Stimulated activated CD4-positive, alpha-beta T cell treated with anti-CD3 and anti-CD28 coated beads, TNF-alpha, amount 100 ng/mL, for 48 hours (primary cell): ENCODE results near the gene RPS19BP1.

ENCODE experiments used
- DNase-seq, 3 donors: peaks; one replicate each; pipeline ENCODE4 v3.0.0-alpha.2; 2020; ENCODE audit warnings: low read depth in 3 of 3

Gene RPS19BP1

DNA sequence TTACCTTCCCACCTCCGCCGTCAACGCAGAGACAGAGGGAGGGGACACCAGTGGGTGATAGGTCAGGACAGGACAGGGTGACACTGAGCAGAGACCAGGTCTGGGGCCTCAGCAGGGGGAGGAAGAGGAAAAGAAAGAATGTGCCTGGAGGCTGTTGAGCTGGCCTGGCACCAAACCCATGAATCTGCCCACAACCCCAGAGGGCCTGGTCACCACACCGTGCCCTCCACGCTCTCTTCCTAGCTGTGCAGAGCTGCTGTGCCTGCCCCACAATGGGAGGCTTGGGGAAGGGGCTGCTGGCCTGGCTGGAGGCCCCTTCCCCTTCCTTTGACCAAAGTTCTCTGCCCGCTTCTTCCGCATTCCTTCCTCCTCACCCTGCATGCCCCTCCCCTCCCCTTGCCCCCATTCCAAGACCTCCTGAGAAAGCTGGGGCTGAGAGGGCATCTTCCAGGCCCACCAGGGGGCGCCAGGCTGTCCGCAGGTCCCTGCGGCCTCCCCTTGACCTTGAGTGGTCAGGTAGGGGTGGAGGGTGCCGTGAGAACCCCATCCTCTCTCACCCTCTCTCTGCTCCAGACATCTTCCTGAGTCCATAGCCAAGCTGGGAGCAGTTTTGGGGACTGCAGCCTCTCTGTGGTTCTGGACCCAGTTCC is 27.0 kb upstream of the RPS19BP1 start:
- DNase-seq, result no peak

GRCh38 chr22:39558950-39559349 is 26.4 kb upstream of the RPS19BP1 start:
- DNase-seq, result no peak

DNA sequence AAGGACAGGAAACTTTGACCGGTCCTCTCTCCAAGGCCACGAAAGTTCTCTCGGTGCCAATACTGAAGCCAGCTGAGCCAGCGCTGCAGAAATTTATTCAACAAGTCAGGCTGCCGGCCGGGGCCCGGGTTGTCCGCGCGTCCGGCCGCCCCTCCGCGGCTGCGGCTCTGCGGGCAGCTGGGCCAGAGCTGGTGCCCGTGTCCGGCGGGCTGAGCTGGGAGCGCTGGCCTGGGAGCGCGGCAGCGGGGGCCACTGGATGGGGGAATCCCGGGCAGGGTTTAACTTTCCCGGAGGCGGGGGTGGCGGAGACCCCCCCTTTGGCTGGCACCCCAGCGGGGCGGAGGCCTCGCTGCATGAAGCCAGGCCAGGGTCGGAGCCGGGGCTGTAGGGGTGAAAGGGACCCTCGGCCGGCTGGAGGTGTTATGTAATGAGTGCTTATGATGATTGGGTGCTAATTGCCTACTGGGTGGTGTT is 25.7 kb upstream of the RPS19BP1 start:
- no peak for DNase-seq

- no peak for DNase-seq
These were observed 24.7 kb upstream of the RPS19BP1 start for GRCh38 chr22:39556970-39557841.

GRCh38 chr22:39554151-39554550 is 21.6 kb upstream of the RPS19BP1 start:
- DNase-seq, result no peak

- no peak for DNase-seq
These were observed 20.9 kb upstream of the RPS19BP1 start for GRCh38 chr22:39553429-39553828.

- no peak for DNase-seq
These were observed 15.0 kb upstream of the RPS19BP1 start for GRCh38 chr22:39547587-39547947.

DNA sequence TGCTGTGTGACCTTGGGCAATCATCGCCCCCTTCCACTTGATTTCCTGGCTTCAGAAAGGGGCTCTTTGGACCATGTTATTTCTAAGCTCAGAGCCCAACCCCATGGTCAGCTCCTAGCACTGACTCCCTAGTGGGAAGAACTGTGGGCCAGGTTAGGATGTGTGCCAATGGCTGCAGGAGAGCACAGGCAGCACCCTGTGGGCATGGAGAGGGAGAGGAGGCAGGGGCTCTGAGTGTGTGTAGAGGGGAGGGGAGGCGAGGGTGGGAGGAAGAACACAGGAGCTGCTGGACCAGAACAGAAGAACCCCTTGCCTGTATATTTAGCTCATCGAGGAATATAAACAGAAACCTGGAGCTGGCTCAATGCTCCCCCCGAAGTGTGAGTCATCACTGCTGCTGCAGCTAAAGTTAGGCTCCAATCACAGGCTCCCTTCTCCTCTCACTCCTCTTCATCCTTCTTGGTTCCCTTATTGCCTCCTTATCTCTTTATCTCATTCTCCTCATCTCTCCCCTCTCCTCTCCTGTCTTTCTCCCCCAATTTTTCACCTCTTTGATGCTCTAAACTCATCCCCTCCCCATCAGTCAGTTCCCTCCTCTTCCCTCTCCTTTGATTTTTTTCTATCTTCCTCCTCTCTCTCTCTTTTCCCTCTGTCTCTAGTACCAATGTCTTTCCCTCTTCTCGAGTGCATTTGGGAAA is 14.5 kb upstream of the RPS19BP1 start:
- no peak for DNase-seq

DNA sequence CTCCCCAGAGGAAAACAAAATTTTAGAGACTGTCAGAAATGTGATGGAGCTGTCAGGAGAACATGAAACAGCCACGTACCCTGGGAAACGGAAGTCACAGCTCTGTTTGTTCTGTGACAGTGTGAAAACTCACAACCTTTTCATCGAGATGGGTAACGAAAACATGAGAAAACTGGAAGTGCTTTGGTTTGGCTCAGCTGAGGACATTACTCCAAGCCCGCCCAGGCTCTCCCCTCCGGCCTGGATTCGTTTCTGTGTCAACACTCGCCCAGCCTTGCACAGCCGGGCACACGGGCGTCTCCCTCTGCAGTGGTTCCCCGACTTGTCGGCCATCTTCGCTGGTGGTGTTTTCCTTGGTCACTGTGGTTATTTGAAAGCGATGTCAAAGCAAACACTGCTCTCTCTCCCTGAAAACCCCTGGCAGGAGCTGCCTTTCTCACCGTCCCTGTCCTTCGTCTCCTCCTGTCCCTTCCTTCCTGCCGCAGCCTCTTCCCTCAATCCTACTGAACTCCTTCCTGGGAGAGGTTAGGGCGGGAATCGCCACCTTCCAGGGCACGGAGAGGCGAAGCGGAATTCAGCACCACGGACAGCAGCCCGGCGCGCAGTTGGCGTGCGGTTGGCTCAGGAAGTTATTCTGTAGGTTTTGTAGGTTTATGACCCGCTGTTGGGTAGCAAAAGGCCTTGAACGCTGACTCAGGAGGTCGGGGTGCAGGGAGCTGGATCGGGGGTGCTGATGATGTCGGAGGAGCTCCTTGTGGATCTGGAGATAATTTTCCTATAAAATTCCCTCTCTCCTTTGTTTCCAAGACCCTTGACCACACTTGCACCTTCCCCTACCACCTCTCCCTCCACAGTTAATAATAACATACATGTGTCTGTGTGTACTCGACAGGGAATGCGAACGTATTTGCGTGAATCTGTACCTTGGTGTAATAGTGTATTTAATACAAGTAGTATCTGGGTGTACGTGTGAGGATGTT is 13.1 kb upstream of the RPS19BP1 start:
- DNase-seq, result no peak

- no peak for DNase-seq
These were observed 10.5 kb upstream of the RPS19BP1 start for GRCh38 chr22:39543095-39543494.

DNA sequence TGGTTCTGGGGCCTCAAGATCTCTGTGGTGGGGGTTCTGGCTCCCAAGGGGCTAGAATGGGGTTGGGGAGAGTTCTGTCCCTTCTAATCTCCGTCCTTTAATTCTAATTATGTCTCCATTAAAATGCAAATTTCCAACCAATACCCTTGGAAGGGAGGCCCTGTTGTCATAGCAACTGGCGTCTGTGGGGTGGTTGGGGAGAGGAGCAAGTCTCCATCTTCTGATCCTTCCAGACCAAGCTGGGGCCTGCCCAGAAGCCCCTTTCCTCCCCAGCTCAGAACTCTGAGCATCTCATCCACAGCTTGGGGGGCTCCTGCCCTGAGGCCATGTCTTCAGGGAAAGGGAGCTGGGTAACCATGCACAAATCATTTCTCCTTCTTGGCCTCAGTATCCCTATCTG is 5.4 kb upstream of the RPS19BP1 start:
- no peak for DNase-seq

GRCh38 chr22:39536711-39537110 is 4.2 kb upstream of the RPS19BP1 start:
- no peak for DNase-seq

DNA sequence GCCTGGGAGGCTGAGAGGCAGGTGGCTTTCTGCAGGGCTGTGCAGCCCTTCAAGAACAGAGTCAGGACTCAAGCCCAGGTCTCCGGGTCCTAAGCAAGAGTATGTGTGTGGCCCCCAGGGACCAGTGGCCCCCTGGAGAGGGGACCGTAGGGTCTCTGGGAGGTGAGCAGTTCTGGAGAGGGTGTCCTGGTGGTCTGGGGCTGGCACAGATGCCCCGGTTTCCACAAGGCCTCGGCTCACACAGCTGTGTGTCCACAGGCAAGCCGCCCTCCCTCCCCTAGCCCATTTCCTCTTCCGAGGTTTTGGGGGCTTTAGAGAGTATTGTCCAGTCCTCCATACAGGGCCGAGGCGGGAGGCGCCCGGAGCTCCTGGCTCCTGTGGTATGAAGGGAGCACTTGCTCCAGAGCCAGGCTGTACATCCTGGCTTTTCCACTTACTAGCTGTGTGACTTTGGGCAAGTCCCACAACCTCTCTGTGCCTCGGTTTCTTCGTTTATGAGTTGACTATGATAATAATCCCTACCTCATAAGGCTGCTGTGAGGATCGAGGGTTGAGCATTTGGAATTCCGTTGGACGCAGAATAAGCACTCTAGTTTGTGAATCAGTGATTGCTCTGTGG is 3.4 kb upstream of the RPS19BP1 start:
- no peak for DNase-seq

DNA sequence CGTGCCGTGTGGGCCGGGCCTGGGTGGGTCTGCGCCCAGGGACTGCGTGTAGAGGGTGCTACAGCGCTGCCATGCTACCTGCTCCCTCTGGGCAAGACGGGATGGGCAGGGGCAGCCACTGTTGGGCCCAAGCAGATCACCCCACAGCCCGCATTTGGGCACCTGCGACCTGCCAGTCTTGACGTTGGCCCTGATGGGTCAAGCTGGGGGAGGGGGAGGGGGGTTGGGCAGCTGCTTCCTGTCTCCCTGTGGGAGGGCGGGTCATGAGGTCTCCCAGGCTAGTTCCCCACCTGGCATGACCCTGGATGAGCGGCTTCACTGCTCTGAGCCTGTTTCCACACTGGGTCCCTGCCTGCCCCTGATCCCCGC is 2.8 kb upstream of the RPS19BP1 start:
- DNase-seq, result no peak

DNA sequence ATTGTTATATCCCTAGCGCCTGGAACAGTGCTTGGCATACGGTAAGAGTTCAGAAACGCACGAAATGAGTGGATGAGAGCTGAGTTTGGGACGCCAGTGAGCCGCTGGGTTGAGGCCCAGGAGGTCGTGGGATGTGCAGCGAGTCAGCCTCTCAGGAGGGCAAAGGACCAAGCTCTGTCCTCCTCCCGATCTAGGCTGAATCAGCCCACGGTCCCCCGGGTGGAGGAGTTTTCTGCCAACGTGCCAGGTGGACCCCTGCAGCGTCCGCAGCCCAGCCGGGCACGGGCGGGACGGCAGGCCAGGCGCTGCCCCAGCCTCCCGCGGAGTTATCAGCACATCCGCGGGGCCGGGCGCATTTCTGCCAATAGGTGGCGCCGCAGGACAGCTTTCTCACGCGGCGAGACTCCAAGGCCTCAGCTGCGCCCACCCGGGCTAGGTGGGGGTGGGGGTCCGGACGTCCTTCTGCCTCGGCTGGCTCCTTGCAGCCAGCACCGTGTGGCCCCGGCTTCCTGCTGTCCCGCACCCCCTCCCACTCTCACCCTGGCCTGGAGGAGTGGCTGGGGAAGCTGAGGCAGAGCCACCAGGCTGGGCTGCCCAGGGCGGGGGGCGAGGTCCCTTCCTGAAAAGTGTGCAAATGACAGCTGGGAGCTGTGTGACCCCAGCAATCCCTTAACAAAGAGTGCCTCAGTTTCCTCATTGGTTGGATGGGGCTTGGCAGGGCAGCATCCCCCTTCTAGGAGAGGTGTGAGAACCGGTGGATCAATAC is 2.2 kb upstream of the RPS19BP1 start:
- peak in 2 of 3 donors; percentile 79 to 80 for DNase-seq

DNA sequence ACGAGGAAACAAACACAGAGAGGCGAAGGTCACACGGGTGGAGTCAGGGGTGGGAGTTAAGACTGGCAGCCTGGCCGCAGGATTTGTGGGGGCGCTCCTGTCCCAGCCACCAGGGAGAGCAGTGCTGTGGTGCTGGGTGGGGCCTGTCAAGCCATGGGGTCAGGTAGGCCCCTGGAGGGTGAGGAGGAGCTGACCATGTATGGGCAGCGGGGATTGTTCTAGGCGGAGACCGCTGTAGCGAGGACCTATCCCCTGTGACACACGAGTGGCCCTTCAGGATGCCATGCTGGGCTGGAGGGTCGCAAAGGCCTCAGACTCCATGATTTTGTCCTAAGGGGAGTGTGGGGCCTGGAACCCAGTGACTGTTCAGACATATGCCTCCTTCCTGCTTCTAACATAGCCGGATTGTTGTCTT is 1.6 kb upstream of the RPS19BP1 start:
- DNase-seq, result no peak

DNA sequence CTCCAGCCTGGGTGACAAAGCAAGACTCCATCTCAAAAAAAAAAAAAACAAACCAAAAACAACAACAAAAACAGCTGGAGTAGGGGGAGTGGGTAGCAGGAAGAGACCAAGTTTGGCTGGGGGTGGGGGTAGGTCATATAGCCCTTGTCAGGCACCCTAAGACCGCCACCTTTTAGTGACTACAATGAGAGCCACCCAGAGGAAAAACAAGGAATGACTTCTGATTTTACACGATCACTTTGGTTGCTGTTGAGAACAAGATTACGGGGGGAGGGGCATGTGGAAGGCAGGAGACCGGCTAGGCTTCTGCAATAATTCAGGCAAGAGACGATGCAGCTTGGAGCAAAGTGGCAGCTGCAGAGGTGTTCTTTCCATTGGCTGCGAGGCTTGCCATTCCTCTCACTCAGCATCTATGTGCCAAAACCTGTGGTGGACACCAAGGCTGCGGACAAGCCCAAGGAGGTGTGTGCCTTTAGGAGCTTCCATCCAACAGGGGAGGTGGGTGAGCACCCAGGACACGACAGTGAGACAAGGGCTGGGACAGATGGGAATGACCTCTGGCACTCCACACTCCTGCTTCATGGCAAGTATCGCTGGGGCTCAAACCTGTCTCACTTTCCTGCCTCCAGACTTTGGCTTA is 1.7 kb downstream of the RPS19BP1 start:
- DNase-seq, result no peak

GRCh38 chr22:39530116-39530515 is 2.4 kb downstream of the RPS19BP1 start:
- DNase-seq, result no peak

- DNase-seq, result no peak
These were observed 3.1 kb downstream of the RPS19BP1 start for GRCh38 chr22:39529487-39529851.
